GM13977 (cell line): ENCODE measurements around the gene LIMK2.

Source experiments
- DNase-seq: peaks from one replicate; pipeline ENCODE4 v3.0.0; 2012; ENCODE audit warnings: low spot score
- in situ Hi-C: fragments of 300-500 bp; cut with MboI; formaldehyde crosslinking; loops from one replicate; pipeline ENCODE4 v1.12.0; 2022; ENCODE audit warnings: low sequenced_read_pairs, low pct_unique_long_range_greater_than_20kb, mixed read lengths, inconsistent platforms; ENCODE audit not compliant: unreplicated experiment
- TF ChIP-seq, protein P1 (sequence below): IDR thresholded peaks from 2 replicates; pipeline ENCODE4 v1.5.1; 2012; ENCODE audit warnings: mild to moderate bottlenecking, control low read depth; ENCODE audit not compliant: insufficient read depth; ENCODE audit errors: extremely low read depth, missing control alignments

Gene LIMK2

DNA sequence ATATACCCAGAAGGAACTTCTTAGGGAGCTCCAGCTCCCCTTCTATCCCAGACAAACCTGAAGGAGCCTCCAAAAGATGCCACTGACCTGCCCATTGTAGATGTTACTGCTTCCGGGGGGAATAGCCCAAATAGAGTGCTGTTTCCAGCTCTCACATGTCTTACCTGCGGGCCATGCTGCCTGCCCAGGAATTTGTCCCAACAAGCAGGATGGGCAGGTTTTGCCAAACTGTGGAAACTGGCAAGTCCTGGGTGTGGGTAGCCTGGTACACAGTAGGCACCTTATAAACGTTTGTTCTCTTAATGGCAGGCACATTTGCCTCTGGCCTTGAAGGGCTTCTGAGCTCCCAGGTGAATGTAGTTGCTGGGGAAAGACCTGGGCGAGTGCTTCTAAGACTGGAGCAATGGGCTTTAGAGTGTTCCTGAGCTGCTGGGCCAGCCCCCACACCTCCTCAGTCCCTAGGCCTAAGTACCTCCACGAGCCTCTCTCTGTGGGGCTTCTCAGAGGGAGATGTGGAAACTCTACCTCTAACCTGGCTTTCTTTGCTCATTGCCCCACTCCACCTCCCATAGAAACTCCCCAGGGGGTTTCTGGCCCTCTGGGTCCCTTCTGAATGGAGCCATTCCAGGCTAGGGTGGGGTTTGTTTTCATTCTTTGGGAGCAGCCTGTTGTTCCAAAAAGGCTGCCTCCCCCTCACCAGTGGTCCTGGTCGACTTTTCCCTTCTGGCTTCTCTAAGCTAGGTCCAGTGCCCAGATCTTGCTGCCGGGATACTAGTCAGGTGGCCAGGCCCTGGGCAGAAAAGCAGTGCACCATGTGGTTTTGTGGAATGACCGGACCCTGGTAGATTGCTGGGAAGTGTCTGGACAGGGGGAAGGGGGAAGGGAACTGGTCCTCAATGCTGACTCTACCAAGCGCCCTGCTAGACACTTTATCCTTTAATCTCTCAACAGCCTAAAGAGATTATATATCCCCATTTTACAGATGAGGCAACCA, 37.2 kb downstream of the LIMK2 start:
- in situ Hi-C loops: no loop called here
- TF ChIP-seq, protein P1, sequence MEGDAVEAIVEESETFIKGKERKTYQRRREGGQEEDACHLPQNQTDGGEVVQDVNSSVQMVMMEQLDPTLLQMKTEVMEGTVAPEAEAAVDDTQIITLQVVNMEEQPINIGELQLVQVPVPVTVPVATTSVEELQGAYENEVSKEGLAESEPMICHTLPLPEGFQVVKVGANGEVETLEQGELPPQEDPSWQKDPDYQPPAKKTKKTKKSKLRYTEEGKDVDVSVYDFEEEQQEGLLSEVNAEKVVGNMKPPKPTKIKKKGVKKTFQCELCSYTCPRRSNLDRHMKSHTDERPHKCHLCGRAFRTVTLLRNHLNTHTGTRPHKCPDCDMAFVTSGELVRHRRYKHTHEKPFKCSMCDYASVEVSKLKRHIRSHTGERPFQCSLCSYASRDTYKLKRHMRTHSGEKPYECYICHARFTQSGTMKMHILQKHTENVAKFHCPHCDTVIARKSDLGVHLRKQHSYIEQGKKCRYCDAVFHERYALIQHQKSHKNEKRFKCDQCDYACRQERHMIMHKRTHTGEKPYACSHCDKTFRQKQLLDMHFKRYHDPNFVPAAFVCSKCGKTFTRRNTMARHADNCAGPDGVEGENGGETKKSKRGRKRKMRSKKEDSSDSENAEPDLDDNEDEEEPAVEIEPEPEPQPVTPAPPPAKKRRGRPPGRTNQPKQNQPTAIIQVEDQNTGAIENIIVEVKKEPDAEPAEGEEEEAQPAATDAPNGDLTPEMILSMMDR: no peak

DNA sequence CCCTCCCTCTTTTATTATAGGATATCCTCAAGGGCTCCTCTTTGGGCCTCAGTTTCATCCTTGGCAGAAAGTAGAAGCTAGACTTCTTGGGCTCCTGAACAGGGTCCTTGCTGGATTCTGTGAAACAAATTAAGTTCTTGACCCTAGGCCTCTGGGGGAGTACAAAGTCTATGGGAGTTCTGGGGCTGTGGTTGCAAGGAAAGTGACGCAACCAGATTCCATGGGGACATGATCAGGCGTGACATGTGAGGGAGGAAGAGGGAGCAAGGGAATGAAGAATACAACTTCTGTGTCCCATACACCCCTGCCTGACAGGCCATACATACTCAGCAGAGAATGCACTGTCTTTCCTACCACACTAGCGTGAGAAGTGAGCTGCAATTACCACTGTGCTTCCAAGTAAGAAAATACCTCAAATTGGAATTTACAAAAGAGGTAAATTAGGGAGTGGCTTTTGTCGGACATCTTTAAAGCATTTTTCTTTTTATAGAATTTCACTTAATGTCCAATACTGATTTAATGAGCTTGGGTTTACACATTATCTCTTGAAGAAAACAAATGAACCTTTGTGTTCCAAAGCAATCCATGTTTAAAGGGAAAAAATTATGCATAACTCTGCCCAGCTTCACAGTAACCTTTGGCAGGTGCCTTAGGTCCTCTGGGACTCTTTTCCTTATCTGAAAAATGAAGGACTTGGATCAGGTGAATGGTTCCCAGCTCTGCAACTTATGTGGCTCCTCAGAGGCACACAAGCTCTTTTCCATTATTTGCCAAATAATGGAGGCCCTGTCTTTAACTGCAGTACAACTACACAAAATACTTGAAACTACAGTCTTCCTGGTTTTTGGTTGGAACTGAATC, 38.9 kb downstream of the LIMK2 start:
- in situ Hi-C loops: no loop called here
- TF ChIP-seq, protein P1: no peak
- no peak for DNase-seq

More for the DNA sequence above, 37.2 kb downstream of the LIMK2 start:
- no peak for DNase-seq

DNA sequence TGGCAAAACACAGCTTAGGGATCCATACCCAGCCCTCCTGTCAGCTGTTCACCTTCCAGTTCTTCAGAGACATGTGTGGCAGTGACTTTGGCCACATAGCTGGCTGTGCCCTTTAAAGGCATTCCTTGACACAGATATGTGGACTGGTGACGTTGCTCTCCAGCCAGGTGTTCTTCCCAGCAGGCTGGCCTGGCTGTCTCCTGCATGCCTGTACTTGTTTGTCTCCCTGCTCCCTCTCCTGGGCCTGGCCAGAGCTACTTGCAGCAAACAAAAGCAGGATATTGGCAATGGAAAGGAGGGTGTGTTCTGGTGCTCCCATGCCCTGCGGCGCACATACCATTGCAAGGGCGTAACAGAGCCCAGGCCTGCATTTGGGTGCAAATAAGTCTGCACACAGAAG, 41.9 kb downstream of the LIMK2 start:
- TF ChIP-seq, protein P1: no peak
- in situ Hi-C loops: no loop called here
- no peak for DNase-seq

DNA sequence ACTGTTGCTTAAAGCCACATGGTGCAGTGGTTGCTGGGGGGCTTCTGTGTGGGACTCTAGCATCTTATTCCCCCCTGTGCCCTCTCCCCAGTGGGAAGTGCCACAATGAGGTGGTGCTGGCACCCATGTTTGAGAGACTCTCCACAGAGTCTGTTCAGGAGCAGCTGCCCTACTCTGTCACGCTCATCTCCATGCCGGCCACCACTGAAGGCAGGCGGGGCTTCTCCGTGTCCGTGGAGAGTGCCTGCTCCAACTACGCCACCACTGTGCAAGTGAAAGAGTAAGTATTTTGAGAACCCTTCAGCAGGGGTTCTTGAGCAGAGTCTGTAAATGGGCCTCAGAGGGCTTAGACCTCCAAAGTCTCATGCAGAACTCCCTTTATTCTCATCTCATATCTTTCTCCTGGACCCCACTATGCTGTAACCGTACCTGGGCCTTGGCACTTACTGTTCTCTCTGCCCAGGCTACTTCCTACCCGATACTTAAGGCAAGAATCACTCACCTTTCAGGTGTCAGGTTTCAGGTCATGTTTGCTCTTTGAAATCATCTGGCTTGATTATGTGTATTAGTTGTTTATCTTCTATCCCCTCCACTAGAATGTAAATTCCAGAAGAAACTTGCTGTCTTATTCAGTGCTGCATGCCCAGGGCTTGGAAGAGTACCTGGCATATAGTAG, 47.8 kb downstream of the LIMK2 start:
- in situ Hi-C loops: no loop called here
- no peak for DNase-seq

DNA sequence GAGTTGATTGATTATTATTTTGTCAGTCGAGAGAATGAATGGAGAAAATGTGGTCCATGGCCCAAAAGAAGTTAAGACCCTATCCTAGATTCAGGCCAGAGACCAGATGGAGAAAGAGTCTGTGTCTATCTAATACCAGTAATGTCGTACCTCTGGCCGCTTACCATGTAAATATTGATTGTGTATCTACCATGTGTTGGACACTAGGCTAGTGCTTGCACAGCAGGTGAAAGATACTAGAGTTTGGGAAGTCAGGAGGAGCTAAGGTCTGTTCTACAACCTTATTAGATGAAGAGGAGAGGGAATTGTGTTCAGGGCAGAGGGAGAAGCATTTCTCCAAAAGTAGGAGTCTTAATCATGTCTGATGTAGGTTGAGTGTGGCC, 48.4 kb downstream of the LIMK2 start:
- in situ Hi-C loops: no loop called here
- DNase-seq: no peak
- TF ChIP-seq, protein P1: no peak

More for the DNA sequence above, 47.8 kb downstream of the LIMK2 start:
- TF ChIP-seq, protein P1: no peak

DNA sequence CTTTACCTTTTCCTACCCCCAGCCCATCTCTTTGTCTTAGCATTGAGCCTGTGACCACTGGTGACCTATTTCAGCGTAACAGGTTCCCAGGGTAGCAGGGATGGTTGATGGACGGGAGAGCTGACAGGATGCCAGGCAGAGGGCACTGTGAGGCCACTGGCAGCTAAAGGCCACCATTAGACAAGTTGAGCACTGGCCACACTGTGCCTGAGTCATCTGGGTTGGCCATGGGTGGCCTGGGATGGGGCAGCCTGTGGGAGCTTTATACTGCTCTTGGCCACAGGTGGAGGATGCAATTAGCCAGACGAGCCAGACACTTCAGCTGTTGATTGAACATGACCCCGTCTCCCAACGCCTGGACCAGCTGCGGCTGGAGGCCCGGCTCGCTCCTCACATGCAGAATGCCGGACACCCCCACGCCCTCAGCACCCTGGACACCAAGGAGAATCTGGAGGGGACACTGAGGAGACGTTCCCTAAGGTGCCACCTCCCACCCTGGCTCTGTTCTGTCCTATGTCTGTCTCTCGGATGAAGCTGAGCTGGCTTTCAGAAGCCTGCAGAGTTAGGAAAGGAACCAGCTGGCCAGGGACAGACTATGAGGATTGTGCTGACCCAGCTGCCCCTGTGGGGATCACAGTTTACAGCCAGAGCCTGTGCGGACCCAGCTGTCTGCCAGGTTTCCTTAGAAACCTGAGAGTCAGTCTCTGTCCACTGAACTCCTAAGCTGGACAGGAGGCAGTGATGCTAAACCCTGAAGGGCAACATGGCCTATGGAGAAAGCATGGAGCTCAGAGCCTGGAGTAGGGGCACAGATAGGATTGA, 50.4 kb downstream of the LIMK2 start:
- in situ Hi-C loops: no loop called here
- TF ChIP-seq, protein P1: no peak
- no peak for DNase-seq
